AG10803 (cell line): ENCODE measurements around the gene PIP.

Experiments
- DNase-seq: peaks from one replicate; pipeline ENCODE4 v3.0.0; 2010; ENCODE audit warnings: low read depth
- H3K4me3 ChIP-seq: 2 replicates; pipeline ENCODE4 v1.5.1; 2011; ENCODE audit warnings: mild to moderate bottlenecking, low read length, control low read depth
- TF ChIP-seq, protein P1 (sequence below): conservative IDR thresholded peaks from 2 replicates; pipeline ENCODE4 v1.5.1; 2011; ENCODE audit warnings: mild to moderate bottlenecking, low read length, control low read depth, inconsistent platforms

Gene PIP

DNA sequence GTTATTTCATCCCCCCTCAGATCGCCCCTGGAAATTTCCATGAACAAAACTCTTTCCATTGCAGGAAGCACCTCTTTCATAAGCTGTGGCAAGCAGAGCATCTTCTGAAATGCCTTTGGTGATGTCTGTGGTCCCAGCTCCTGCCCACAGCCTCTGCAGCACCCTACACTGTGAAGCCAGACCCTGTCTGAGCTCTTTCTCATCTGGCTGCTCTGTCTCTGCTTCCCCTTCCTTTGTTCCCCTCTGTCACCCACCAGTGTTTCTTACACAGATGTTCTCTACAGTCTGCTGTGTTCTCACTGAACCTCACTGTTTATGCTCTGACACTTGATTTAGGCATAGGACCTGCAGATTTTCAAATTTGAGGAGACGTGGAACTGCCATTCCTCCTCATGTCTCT is 49.5 kb downstream of the PIP start:
- TF ChIP-seq, protein P1, sequence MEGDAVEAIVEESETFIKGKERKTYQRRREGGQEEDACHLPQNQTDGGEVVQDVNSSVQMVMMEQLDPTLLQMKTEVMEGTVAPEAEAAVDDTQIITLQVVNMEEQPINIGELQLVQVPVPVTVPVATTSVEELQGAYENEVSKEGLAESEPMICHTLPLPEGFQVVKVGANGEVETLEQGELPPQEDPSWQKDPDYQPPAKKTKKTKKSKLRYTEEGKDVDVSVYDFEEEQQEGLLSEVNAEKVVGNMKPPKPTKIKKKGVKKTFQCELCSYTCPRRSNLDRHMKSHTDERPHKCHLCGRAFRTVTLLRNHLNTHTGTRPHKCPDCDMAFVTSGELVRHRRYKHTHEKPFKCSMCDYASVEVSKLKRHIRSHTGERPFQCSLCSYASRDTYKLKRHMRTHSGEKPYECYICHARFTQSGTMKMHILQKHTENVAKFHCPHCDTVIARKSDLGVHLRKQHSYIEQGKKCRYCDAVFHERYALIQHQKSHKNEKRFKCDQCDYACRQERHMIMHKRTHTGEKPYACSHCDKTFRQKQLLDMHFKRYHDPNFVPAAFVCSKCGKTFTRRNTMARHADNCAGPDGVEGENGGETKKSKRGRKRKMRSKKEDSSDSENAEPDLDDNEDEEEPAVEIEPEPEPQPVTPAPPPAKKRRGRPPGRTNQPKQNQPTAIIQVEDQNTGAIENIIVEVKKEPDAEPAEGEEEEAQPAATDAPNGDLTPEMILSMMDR: no peak
- H3K4me3 ChIP-seq: no peak overlapping the region
- DNase-seq: no peak

DNA sequence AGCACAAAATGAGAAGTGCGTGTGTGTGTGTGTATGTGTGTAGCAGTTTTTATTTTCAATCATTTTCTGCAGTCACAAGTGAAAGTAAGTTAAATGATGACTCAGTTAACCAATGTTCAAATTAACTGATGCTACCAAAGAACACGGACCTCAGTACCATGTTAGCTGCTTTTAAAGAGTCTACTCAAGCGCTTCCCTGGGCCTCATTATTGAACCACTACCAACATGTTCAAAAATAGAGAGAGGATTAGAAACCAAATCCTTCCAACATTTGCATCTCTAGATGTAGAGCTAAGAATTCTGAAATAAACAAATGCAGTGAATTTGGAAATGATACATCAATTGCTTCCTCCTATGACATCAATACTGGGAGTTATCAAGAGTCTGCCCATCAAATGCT is 51.1 kb downstream of the PIP start, which contains the start of gene TAS2R39:
TAS2R39 (plus strand) TSS at position 396 of the 400 bp plus-strand sequence; CDS start at position 396, 0 bp downstream.
- no peak for DNase-seq
- TF ChIP-seq, protein P1: no peak

DNA sequence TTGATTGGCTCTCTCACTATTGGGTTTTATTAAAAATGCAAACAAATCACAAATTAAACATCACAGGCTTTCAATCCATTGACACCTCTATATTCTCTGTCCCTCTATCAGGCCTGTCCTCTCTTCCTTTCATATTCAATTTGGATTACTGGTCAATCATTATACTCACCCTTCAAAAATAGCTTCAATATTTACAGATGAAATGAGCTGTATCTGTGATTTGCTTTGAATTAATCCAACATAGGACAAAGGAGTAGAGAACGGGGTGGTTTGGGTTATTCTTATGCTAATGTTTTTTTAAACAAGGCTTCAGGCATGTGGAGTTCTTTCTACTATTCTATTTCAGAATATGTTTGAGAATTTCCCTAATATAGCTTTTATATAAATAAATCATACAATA is 53.7 kb downstream of the PIP start:
- no peak overlapping the region for H3K4me3 ChIP-seq
- DNase-seq: no peak
- TF ChIP-seq, protein P1: no peak

More for the DNA sequence above, 51.1 kb downstream of the PIP start, which contains the start of gene TAS2R39:
- no peak within 1 kb of the TSS for H3K4me3 ChIP-seq

DNA sequence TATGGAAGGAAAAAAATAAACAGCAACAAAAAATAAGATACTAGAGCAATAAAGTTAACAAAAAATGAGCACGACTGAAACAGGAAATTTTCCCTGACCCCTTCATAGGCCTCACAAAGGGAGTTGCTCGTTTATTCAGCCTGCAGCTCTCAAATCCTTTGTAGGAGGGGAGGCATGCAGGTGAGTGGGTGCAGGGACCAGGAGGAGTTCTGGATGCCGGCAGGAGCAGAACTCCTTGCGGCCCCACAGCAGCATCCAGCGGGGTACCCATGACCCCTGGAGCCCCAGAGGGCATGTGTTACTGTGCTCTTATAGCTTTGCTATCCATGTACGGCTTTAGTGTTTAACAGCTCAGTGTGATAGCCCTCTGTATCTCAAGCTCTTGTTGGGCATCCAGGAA is 57.1 kb downstream of the PIP start:
- DNase-seq: no peak
- TF ChIP-seq, protein P1: no peak
- H3K4me3 ChIP-seq: no peak overlapping the region
